Natural killer cell (primary cell): ENCODE results near the gene CCDC183. TPM values are rescaled to one million over a fixed set of nuclear protein-coding genes. Genes with fewer than 3 reads are reported as not detected.

Experiments used
- ATAC-seq, 3 donors: fragments of 150-1000 bp in 2 of 3; fragments of 200-7000 bp in 1 of 3; cut with Tn5 transposase; 1 replicate in 1 of 3; 2 replicates in 2 of 3; pipeline ENCODE4 v1.10.0; 2021; ENCODE audit warnings: mild to moderate bottlenecking in 2 of 3, moderate library complexity in 2 of 3
- DNase-seq, 2 donors: peaks; one replicate each; pipeline versions ENCODE4 v3.0.0 to v3.0.0-alpha.2; 2013 to 2021; ENCODE audit warnings: mixed read lengths in 1 of 2
- H3K27ac ChIP-seq: one replicate; pipeline ENCODE4 v1.5.1; 2013; ENCODE audit warnings: mild to moderate bottlenecking, low read length
- H3K27me3 ChIP-seq: one replicate; pipeline ENCODE4 v1.6.1; 2013; ENCODE audit warnings: low read length; ENCODE audit not compliant: control insufficient read depth, insufficient read depth
- H3K36me3 ChIP-seq: one replicate; pipeline ENCODE4 v1.6.1; 2013; ENCODE audit warnings: low read length; ENCODE audit not compliant: control insufficient read depth, insufficient read depth
- H3K4me1 ChIP-seq: one replicate; pipeline ENCODE4 v1.6.1; 2013; ENCODE audit warnings: low read length; ENCODE audit not compliant: control insufficient read depth, insufficient read depth
- H3K4me3 ChIP-seq: one replicate; pipeline ENCODE4 v1.5.1; 2013; ENCODE audit warnings: low read length
- H3K9me3 ChIP-seq: one replicate; pipeline ENCODE4 v1.6.1; 2013; ENCODE audit warnings: low read length; ENCODE audit not compliant: control insufficient read depth, insufficient read depth
- H3K27ac Mint-ChIP-seq, 2 donors: one replicate each; pipeline ENCODE4 v1.8.0; 2022; ENCODE audit warnings: mild to moderate bottlenecking in 2 of 2, mixed read lengths in 2 of 2, moderate library complexity in 1 of 2
- H3K27me3 Mint-ChIP-seq, 2 donors: one replicate each; pipeline ENCODE4 v1.8.0; 2022; ENCODE audit warnings: low read depth in 2 of 2, mixed read lengths in 2 of 2
- H3K36me3 Mint-ChIP-seq: one replicate; pipeline ENCODE4 v1.8.0; 2022; ENCODE audit warnings: mixed read lengths
- H3K4me1 Mint-ChIP-seq, 2 donors: one replicate each; pipeline ENCODE4 v1.8.0; 2022; ENCODE audit warnings: mixed read lengths in 2 of 2
- H3K4me3 Mint-ChIP-seq: one replicate; pipeline ENCODE4 v1.8.0; 2022; ENCODE audit warnings: mild to moderate bottlenecking, moderate library complexity, mixed read lengths
- H3K9me3 Mint-ChIP-seq, 2 donors: one replicate each; pipeline ENCODE4 v1.8.0; 2022; ENCODE audit warnings: mixed read lengths in 2 of 2
- WGBS: methylation state at CpG from one replicate; pipeline ENCODE4 v1.1.7; 2013; ENCODE audit warnings: missing lambda C conversion rate; ENCODE audit not compliant: insufficient coverage; 5-methylcytosine and 5-hydroxymethylcytosine counted together
- intact Hi-C: fragments of 100-400 bp; cut with micrococcal nuclease; formaldehyde crosslinking; loops from one replicate; pipeline ENCODE4 v1.14.2; 2022
- total RNA-seq, 4 donors: library from RNA; stranded (reverse); fragments of 120-200 nt in 1 of 4; gene quantifications; one replicate each; pipeline versions ENCODE4 v1.2.3 to v1.2.4, GENCODE V29; 2013 to 2022
- TF ChIP-seq, protein P1 (sequence below): fragments of 200-600 bp; IDR thresholded peaks from one replicate; pipeline ENCODE4 v1.8.0; 2022; ENCODE audit warnings: antibody characterized with exemption

The CCDC183 gene
- total RNA-seq, 3 donors from 2014 or later (not counting 1 experiment from before 2014, with no cell fraction given) = 0.56 to 0.75 (median 0.65) TPM

DNA sequence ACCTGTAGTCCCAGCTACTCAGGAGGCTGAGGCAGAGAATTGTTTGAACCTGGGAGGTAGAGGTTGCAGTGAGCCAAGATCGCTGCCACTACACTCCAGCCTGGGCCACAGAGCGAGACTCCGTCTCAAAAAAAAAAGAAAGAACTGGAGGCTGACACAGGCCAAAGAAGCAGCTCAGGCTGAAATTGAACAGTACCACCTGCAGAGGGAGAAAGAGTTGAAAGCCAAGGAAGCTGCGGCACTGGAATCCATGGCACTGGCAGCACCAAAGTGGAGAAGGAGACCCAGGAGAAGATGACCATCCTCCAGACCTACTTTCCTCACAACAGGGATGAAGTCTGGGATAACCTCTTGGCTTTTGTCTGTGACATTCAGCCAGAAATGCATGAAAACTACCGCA, 16.3 kb upstream of the CCDC183 start:
- DNase-seq (no peak), ATAC-seq (no peak)
- Mint-ChIP-seq H3K36me3 (no peaks in the 10 kb centered on the region), H3K27ac (no peak overlapping the region), H3K9me3 (no peaks in the 10 kb centered on the region), H3K4me1 (no peaks in the 10 kb centered on the region), H3K4me3 (no peak overlapping the region), H3K27me3 (peaks cover 25 to 35% of the 10 kb centered on the region in 2 donors)
- TF ChIP-seq, protein P1, sequence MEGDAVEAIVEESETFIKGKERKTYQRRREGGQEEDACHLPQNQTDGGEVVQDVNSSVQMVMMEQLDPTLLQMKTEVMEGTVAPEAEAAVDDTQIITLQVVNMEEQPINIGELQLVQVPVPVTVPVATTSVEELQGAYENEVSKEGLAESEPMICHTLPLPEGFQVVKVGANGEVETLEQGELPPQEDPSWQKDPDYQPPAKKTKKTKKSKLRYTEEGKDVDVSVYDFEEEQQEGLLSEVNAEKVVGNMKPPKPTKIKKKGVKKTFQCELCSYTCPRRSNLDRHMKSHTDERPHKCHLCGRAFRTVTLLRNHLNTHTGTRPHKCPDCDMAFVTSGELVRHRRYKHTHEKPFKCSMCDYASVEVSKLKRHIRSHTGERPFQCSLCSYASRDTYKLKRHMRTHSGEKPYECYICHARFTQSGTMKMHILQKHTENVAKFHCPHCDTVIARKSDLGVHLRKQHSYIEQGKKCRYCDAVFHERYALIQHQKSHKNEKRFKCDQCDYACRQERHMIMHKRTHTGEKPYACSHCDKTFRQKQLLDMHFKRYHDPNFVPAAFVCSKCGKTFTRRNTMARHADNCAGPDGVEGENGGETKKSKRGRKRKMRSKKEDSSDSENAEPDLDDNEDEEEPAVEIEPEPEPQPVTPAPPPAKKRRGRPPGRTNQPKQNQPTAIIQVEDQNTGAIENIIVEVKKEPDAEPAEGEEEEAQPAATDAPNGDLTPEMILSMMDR = no peak
- Histone ChIP-seq H3K36me3 (no peaks in the 10 kb centered on the region), H3K4me3 (no peak overlapping the region), H3K4me1 (no peaks in the 10 kb centered on the region), H3K9me3 (no peaks in the 10 kb centered on the region), H3K27ac (no peak overlapping the region), H3K27me3 (no peaks in the 10 kb centered on the region)
- 86% methylated on average over 5 of the region's 5 CpGs for WGBS
- intact Hi-C loops = no loop called here

DNA sequence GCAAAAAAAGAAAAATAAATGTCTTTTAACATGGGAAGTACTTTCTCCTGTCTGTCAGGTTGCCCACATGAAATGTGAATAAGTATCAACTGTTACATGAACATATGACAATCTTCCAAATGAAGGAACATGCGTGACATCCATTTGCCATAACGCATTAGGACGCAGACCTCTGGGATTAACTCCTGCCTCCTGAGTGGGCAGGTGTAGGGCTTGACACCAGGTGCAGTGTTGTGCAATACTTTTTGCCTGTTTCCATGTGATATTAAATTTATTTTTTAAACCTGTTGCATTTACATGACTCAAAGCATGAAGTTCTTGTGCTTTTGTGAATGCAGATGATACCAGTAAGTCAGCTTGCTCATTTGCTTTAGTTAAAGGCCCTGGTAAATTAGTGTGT, 13.7 kb upstream of the CCDC183 start:
- H3K27ac Mint-ChIP-seq = no peak overlapping the region
- peaks cover 2% of the 10 kb centered on the region in 2 donors for H3K4me1 Mint-ChIP-seq
- H3K4me3 Mint-ChIP-seq = no peak overlapping the region
- peaks cover 21 to 29% of the 10 kb centered on the region in 2 donors for H3K27me3 Mint-ChIP-seq
- 93% methylated on average over 3 of the region's 3 CpGs for WGBS
- no peak overlapping the region for H3K27ac ChIP-seq
- H3K9me3 ChIP-seq = no peaks in the 10 kb centered on the region
- intact Hi-C loops = no loop called here
- peaks cover under 1% of the 10 kb centered on the region for H3K4me1 ChIP-seq
- DNase-seq (no peak), ATAC-seq (no peak)
- TF ChIP-seq, protein P1 = no peak
- H3K9me3 Mint-ChIP-seq = no peaks in the 10 kb centered on the region
- H3K27me3 ChIP-seq = no peaks in the 10 kb centered on the region
- no peaks in the 10 kb centered on the region for H3K36me3 Mint-ChIP-seq
- H3K4me3 ChIP-seq = no peak overlapping the region
- H3K36me3 ChIP-seq = no peaks in the 10 kb centered on the region

DNA sequence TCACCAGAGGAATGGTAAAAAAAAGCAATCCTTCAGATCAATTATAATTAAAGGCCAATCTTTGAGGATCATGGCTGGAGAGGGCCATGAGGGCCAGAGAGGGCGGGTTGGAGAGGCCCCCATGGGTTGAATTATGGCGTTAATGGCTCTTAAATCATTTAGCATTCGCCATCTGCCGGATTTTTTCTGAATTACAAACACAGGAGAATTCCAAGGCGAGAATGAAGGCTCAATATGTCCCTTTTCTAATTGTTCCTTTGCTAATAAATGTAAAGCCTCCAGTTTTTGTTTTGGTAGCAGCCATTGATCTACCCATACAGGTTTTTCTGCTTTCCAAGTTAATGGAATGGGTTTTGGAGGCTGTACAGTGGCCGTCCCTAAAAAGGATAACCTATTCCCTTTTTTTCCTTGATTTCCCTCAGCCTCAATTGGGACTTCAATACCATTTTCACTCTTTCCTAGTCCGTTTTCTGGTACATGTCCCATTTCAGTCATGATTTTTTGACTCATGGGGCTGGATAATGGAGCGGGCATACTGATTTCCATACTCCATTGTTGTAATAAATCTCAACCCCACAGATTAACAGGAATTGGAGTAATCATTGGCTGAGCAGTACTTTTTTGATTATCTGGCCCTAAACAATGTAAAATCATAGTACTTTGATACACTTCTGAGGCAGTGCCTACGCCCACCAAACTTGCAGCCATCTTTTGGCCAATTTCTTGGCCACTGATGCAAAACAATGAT, 11.7 kb upstream of the CCDC183 start:
- H3K27me3 ChIP-seq = no peaks in the 10 kb centered on the region
- no peak overlapping the region for H3K27ac ChIP-seq
- 47% methylated on average over 9 of the region's 9 CpGs for WGBS
- Mint-ChIP-seq H3K4me1 (peaks cover 22% of the 10 kb centered on the region in 2 donors), H3K36me3 (no peaks in the 10 kb centered on the region), H3K27ac (no peak overlapping the region), H3K9me3 (no peaks in the 10 kb centered on the region), H3K27me3 (peaks cover 3 to 11% of the 10 kb centered on the region in 2 donors), H3K4me3 (no peak overlapping the region)
- H3K4me1 ChIP-seq = peaks cover 17% of the 10 kb centered on the region
- ATAC-seq (no peak), DNase-seq (peak in 1 of 2 donors; percentile 51)
- no peaks in the 10 kb centered on the region for H3K36me3 ChIP-seq
- intact Hi-C loops = no loop called here
- no peaks in the 10 kb centered on the region for H3K9me3 ChIP-seq
- H3K4me3 ChIP-seq = no peak overlapping the region
- TF ChIP-seq, protein P1 = peak; percentile 49
